ENCODE data around the gene TARS3. TPM values are rescaled to one million over a fixed set of nuclear protein-coding genes. Genes with fewer than 3 reads are reported as not detected.

Gene TARS3
- total RNA-seq, 1 donor from 2014 or later, result 34.9 TPM

DNA sequence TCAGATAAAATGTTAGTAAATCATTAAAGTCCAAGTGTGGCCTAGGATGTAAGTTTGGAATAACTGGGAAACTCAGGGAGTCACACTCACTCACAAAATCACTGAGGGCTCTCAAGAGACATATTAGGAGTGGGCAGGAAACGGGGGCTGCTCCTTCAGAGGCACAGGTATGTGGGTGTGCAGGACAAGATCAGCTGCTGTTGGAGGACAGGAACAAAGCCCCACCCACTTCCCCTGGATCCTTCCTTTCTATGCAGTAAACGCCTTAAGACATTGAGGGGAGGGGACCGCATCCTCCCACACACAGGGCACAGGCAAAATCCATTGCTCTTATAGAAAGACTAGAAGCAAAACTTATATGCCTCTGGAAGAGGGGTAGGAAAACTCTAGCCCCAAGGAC is 102.3 kb downstream of the TARS3 start:
- DNase-seq, result no peak

DNA sequence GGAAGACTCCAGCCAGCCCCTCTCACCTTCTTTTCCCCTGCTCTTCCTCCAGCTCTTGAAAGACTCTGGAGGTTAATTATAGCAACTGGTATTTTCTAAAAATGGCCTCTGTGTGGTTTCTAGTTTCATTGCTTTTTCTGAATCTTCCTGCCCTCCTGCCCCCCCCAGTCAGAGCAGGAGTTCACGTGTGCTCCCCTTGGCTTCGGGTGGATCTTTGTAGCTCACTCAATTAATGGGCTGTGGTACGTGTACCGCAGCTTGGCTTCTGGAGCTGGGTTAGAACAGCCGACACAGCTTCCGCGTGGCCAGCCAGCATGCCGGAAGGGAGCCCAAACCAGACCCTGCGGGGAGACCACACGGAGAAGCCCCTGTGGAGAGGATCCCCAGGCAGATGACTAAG is 103.6 kb downstream of the TARS3 start:
- DNase-seq, result no peak

DNA sequence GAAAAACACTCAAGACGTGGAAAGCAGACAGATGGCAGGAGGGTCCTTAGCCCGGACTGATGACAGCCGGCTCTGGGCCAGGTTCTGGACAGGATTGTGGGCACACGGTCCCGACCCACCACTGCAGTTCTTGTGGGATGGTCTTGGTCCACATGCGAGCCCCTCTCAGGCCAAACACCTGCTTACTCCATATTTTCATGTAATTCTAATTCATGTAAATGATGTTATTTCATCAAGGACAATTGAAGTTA is 104.7 kb downstream of the TARS3 start:
- no peak for DNase-seq

DNA sequence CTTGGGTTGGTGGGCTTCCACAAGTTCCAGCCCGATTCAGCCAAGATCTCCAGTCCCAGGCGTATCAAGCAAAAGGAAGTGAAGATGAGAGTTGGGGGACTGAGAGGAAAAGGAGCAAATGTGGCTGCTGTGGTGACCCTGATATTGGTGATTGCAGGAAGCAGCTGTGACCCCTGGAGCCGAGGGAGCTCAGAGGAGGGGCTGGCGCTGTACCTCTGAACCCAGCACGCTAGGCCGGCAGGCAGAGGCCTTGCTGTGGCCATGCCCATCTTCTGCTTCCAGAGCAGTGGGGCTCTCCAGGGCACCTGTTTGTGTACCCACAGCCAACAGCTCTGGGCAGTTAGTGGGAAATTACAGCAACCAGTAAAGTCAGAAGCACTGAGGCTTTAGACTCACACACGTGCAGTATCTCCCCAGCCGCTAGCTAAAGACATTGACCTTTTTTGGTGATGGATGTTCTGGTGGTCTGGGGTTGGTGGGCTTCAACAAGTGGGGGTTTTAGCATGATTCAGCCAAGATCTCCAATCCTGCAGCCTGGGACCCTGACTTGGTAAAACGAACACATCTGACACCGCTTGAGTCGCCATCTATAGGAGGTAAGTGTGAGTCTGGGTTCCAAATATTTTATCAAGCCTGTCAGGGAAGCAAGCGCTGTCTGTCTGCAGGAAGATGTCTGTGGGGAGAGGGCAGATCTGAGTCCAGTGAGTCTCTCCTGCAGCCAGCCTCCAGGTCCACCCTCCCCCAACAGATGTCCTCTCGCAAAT is 105.2 kb downstream of the TARS3 start:
- no peak for DNase-seq

DNA sequence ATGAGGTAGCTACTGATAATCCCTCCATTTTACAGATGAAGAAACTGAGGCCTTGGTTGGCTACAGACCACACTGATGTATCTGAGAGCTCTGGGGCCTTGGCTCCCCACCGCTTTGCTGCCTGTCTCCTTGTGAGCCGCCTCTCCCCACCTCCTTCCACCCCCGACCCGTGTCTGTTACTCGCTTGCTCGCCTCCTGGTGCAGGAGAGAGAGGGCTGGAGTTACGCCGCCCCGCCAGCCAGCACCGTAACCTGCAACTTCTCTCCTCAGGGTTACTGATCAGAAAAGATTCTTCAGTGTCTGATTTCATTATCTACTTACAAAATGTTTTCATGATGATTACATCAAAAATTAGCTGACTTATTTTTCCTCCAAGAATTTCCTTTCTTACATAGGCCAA is 106.2 kb downstream of the TARS3 start:
- no peak for DNase-seq

DNA sequence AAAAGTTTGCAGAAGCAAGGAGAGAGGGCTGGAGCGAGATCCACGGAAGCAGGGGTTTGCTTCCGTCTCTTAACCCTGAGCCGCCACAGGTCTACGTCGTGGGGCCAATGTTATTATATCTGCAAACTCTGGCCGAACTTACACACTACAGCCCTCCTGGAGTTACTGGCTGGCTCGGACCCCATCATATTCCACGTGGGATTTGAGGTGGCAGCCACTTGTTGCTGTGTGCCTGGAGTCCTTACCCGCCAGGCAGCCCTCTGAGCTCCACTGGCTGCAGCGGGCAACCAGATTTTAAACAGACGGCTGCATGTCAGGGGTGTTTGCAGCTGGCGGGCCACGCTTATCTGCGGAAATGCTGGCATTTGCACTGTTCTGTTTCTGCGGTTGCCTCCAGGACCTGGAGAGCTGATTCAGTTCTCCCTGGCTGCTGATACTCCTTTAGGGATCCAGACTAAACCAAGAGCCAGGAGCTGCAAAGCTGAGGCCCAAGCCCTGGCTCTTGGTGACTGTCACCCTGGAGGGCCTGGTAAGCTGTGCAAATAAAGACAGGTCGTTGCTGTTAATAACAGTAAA is 106.8 kb downstream of the TARS3 start:
- no peak for DNase-seq

DNA sequence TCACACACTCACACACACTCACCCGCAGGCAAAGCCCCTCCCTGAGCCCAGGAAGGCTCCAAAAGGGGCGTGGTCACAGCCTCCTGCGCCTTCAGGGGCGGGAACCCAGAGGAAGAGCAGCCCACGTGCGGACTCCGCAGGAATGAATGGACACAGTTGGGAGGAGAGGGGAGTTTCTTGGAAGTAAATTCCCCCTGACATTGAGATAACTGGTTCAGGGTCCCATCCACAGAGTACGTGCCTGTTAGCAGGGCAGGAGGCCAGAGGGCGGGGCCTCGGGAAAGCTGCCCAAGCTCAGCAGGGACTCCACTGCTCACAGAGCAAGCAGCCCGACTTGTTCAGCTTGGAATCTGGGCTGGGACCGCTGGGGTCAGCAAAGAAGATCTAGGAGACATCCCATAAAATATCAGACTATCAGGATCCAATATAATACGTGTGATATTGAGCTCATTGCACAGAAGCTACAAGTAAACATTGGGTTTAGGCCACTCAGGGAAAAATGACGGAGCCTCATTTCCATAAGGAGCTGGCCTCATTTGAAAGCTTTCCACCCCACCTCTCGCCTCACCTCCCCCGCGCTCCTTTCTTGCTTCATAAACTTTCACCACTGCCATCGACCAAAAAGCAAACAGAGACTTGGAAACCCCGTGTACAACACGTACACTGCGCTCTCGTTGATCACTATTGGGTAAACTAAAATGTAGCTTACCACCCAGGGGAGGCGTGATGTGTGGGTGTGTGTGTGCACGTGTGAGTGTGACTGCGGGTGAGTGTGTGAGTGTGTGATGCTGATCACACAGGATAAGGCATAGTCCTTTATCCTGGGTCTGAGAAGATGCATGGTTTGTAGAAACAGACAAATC is 108.1 kb downstream of the TARS3 start:
- no peak for DNase-seq

DNA sequence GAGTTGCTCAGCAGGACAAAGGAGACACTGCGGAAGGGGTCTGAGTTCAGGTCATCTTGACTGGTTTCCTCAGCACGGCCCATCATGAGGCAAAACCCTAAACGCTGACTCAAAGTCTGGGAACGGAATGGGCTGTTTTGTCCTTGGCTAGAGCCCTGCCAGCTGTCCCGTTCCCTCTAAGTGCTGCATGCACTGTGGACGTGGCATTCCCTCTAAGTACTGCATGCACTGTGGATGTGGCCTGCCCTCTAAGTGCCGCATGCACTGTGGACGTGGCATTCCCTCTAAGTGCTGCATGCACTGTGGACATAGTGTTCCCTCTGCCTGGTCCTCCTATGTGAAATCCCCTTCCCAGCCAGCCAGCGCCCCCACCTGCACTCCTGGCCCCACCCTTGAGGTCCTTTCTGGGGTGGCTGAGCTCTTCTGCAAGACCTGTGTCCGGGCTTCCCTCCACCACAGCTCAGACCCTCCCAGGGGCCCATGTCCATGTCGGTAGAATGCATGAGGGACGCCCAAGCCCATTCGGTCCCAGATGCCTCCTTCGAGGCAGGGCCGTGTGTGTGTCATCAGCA is 108.8 kb downstream of the TARS3 start:
- no peak for DNase-seq

DNA sequence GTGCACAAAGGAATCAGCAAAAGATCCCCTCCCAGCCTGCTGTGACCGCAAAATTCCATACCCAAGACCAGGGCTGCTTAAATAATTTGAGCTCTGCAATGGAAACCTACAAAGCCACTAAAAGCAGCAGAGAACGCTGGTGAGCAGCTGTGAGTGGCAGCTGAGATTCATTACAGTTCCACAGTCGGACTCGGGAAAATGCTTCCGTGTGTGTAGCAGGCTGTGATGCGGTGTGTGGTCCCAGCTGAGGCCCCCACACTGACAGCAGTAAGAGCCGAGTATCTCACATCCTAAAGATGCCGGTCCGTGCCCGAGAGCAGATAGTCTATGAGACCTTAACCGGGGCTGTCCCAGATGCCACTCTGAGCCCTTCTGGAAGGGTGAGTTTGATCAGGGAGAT is 109.5 kb downstream of the TARS3 start:
- no peak for DNase-seq

DNA sequence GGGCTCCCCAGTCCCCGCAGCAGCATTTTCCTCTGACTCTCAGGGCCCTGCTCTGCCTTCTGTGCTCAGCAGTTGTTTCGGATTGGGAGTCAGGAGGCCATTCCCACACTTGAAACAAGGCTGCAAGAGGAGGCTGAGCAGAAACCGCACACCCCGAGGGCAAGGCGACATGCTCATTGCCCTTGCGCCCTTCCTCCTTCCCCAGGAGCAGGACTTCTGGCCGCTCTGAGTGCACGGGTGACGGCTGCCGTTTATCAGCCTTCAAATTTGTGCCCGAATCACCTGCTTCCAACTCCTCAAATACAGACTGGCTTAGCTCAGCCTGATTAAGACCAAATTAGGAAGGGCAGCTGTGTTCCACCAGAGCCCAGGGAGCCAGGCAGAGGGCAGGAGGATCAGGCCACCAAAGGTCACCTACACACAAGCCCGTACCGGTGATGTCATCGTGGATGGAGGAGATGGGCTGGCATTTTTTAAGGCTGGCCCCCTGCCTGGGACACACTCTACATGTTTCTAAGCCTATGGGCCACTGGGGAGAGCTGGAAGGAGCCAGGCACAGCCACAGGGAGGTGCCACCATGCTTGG is 110.2 kb downstream of the TARS3 start:
- no peak for DNase-seq

DNA sequence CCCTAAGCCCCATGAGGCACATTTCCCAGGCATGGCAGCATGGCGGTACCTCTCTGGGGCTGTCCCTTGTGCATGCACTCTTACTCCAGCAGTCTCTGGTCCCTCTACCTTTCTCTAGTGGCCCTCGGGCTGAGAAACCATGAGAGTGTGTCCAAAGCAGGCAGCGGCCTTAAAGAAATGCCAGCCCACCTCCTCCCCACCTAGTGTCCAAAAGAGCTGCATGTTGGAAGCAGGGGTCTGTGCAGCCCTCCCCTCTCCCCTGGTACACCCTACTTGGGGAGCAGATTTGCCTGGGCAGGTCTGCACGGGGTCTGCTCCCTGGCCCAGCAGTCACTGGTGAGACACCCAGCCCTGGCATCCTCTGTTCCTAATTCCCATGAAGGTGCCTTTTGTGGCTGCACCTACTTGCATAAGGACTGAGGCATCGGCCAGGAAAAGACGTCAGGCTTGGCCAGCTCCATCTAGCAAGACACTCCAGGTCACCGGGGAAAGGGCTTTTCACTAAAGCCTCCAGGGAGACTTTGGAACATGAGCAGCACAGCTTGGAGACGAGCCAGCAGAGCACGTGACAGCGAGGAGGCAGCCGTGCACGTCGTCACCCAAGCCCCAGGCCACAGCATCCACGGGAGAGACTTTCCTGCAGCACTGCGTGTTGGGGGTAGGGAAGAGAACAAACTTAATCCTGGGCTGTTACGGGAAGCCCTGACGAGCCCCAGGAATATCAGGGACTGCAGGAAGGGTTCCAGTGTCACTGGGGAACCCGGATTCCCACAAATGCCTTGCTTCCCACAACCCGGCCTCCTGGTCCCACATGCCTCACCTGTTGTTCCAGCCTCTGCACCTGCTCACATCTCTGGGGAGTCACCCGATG is 110.9 kb downstream of the TARS3 start:
- DNase-seq, result no peak

DNA sequence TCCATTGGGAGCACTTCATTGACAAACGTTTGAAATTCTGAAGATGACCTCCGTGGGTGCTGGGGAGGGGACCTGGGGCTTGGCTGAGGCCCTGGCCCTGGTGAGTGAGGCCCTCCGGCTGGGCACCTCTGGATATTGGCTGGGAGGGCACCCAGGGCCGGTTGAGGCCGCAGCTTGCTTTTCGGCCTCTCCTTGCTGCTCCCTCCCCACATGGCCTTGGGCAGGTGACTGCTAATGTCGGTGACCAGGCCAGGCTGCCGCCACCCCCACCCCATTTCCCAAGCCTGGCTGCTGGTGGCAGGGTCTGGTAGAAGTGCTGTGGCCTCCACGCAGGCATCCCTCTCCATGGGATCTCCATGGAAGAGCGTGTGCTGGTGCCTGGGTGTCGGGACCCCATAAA is 111.6 kb downstream of the TARS3 start:
- no peak for DNase-seq

DNA sequence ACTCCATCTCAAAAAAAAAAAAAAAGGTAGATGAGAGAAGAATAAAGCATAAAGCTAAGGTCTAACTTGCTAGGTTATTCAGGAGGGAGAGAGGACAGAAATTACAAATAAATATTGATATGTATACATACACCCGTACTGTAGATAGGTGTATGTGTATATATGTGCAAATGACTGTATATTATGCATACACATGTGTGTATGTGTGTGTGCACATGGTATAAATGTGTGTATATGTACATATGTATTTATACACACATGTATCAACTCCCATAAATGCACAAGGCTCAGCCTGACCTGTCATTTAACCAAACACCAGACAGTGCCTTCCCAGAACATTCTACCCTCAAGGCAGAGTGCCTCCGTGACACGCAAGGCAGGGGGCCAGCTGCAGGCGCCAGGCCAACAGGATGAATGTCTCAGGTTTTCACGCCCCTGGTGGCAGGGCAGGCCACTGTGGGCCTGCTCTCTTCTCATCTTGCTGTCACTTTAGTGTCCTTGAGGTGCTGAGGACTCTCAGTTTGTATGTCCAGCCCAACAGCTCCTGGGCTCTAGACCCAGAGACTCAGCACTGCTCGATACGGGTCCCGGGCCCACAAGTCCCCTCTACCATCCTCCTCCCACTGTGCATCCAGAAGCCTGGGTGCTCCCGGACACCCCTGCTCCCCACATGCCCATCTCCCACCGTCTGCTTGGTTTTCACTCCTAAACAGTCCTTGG is 112.5 kb downstream of the TARS3 start:
- DNase-seq, result no peak

DNA sequence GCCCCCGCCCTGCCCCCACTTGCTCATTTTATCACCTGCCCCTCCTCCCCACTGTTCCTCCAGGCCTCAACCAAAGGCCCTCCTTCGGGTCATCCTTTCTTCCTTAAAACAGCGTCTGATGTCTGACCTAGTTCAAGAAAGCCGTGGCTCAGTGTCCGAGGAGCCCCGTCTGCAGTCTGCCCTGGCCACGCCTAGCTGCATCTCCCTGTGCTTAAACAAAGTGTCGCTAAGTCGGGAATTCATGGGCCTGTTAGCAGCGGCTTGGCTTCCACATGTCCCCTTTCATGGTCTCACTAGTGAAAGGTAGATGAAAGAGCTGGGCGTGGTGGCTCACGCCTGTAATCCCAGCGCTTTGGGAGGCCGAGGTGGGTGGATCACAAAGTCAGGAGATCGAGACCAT is 113.3 kb downstream of the TARS3 start:
- DNase-seq, result no peak

DNA sequence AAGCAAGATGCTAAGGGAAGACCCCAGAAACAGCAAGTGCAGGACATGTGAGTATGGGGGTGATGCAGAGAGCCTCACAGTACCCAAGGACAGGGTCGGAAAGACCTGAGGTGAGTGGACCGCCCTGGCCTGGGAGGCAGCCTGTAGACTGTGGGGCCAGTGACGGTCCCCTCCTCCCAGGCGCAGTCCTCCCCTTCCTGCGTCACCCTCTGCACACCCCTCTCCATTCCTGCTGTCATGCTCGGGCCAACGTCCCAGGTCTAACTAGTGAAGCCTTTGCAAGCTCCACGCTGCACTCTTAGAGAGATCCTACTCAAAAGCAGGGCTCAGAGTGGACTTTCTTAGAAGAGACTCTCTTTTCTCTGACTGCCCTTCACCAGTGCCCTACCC is 113.7 kb downstream of the TARS3 start:
- DNase-seq, result no peak

DNA sequence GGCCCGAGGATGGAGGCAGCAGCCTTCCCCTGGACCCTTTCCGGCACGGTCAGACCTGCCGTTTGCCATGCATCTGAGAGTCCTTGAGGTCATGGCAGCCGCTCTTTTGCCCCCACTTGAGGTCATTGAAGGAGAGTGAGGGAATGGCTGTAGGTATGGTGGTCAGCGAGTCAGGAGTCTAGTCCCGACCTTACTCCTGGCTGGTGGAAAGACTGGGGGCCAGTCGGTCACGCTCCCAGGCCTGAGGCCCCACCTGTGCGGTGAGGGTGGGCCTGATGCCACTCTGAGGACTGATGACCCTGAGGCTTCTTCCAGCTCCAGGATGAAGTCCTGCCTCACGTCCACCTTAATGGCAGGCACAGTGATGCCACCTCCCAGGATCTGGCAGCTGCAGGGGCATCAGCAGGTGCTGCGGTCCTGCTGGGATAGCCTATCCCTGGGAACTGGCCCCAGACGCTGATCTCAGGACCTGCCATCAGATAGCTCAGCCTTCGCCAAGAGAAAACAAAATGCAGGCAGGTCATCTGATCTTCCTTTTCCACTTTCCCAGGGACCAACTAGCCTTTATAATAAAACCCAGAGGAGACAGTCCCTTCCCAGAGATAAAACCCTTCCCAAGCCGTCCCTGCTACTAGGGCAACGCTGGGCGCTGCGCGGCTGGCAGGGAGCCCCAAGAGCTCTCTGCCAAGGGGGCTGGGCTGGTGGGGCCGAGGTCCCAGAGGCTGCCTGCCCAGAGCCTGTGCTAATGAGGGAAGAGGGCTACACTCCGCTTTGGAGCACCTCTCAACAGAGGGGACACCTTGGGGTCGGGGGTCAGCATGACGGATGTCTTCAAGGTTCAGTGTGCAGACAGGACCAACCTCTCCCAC is 114.3 kb downstream of the TARS3 start:
- DNase-seq, result no peak

DNA sequence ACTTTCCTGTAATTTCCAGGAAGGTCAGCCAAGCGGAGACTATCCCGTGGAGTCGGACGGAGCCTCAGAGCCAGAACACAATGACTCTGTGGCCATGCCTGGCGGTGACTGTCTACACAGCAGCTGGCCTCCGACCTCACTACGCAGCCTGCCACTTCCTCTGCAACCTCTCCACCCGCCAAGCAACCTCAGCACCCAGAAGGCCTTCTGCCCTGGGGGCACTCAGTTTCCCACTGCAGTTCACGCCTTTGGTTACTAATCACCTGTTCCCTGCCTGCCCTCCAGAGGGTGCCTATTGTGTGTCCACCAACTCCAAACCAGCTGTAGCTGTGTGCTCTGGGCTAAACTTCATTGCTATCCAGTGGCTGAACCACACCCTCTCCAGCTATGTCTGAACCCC is 116.1 kb downstream of the TARS3 start:
- no peak for DNase-seq

DNA sequence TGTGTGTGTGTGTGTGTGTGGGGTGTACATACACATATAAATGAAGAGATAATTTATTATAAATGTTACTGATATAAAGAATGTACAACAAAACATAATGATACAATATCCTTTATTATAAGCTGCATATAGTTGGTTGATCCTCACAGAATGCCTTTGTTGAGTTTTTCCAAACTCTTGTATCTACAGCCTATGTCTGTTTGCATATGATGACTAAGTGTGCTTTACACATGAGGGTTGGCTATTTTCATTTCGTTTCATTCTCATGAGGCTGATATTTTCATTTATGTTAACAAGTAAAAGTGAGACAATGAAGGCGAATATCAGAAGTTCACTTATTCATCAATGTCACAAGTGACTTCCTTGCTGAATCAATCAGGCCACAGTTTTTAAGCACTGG is 117.2 kb downstream of the TARS3 start:
- no peak for DNase-seq

DNA sequence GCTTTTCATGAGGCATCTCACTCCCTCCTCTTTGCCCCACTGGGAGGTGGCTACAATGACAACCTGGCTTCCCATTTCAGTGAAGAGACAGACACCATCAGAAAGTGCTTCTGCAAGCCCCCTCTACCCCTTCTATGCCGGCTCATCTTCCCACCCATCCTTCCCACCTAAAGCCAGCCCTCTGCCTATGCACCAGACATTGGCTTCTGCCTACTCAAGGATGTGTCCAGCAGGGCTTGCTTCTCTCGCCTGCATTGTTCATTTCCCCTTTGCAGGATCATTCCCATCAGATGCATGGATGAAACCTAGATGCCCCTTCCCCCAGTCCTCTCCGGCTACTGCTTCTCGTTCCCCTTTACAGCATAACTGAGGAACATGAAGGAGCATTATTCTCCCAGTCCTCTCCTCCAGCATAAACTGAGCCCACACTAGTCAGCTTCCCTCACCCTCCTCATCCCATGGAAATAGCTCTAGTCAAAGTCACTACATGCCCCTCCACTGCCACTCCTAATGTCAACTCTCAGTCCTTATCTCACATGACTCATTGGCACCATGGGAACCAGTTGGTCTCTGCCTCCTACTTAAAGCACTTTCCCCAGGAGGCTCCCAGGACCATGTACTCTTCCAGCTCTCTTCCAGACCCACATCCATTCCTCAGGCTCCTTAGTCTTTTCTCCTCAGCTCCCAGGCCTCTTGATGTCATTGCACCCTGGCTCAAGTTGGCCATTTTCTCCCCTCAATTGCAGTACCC is 120.0 kb downstream of the TARS3 start:
- DNase-seq, result no peak
